ENCODE results near the gene KPNA6.

The KPNA6 gene

DNA sequence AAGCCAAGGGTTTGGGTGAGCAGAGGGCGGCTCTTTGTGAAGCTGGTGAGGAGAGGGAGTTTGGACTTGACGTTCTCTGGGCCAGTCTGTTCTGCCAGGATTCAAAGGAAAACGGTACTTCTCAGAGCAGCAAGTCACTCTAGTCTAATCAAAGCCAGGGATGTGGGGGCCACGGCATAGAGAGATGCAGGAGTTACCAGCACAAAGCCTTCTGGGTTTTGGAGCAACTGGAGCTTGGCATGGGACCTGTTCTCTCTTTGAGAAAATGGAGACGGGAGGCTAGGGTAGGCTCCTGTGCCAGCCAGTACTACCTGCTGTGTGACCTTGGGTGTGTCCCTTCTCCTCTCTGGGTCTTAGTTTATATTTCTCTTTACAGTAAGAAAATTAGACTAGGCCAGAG is 73.7 kb downstream of the KPNA6 start:
- DNase-seq (ENCODE audit: low read depth, low spot score) = no peak
- Histone ChIP-seq H3K36me3 (ENCODE audit: insufficient read depth, low read length) (peaks cover 8% of the 10 kb centered on the region), H3K9me3 (ENCODE audit: low read depth, low read length) (no peaks in the 10 kb centered on the region), H3K9ac (ENCODE audit: insufficient read length) (no peak overlapping the region), H3K4me3 (no peak overlapping the region), H3K27ac (no peak overlapping the region; the same call in 1 of the 2 replicates)
- TF ChIP-seq EZH2 (IDR thresholded peaks at IDR 0.05) (no peak), FOXP2 (optimal IDR thresholded peaks at IDR 0.05; ENCODE audit: control extremely low read depth, extremely low read length, insufficient read depth) (no peak), POLR2AphosphoS5 (IDR thresholded peaks at IDR 0.05; ENCODE audit: borderline replicate concordance, low read depth, low read length) (no peak)

DNA sequence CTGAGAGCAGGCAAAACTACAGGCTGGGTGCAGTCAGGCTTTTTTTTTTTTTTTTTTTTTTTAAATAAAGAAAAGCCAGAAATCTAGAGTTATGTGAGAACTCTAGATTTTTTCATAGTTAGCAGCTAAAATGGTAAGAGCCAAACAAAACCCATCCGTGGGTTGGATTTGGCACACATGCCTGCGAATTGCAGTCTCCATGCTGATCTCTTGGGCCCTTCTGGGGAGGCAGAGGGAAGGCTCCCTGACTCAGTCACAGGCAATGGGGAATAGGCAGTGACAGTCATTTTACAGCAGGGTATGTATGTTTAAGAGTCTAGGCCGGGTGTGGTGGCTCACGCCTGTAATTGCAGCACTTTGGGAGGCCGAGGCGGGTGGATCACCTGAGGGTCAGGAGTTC is 74.2 kb downstream of the KPNA6 start:
- TF ChIP-seq FOXP2 (optimal IDR thresholded peaks at IDR 0.05; ENCODE audit: control extremely low read depth, extremely low read length, insufficient read depth) (no peak), POLR2AphosphoS5 (IDR thresholded peaks at IDR 0.05; ENCODE audit: borderline replicate concordance, low read depth, low read length) (no peak), EZH2 (IDR thresholded peaks at IDR 0.05) (no peak)
- H3K27ac ChIP-seq = no peak overlapping the region
- no peaks in the 10 kb centered on the region for H3K9me3 ChIP-seq (ENCODE audit: low read depth, low read length)
- DNase-seq (ENCODE audit: low read depth, low spot score) = no peak
- H3K9ac ChIP-seq (ENCODE audit: insufficient read length) = no peak overlapping the region
- peaks cover 9% of the 10 kb centered on the region for H3K36me3 ChIP-seq (ENCODE audit: insufficient read depth, low read length)
- H3K4me3 ChIP-seq = no peak overlapping the region

DNA sequence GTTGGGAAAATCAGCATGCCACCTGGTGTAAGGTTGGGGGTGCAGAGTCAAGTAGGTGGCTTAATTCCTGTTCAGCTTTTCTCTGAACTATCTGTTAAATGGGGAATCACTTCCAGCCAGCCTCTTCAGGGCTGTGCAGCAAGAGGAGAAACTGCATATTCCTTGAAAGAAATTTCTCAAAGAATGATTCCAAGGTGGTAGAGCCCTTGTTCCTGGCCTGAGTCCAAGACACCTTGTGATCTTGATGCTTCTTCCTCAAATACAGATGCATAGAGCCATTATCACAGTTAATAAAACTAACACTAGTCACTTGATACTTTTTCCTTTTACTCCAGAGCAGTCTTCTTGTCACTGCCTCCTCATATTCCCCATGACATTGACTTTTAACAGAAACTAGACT is 76.8 kb downstream of the KPNA6 start:
- H3K36me3 ChIP-seq (ENCODE audit: insufficient read depth, low read length) = peaks cover 17% of the 10 kb centered on the region
- TF ChIP-seq EZH2 (IDR thresholded peaks at IDR 0.05) = no peak
- TF ChIP-seq POLR2AphosphoS5 (IDR thresholded peaks at IDR 0.05; ENCODE audit: borderline replicate concordance, low read depth, low read length) = no peak
- no peak for TF ChIP-seq FOXP2 (optimal IDR thresholded peaks at IDR 0.05; ENCODE audit: control extremely low read depth, extremely low read length, insufficient read depth)

DNA sequence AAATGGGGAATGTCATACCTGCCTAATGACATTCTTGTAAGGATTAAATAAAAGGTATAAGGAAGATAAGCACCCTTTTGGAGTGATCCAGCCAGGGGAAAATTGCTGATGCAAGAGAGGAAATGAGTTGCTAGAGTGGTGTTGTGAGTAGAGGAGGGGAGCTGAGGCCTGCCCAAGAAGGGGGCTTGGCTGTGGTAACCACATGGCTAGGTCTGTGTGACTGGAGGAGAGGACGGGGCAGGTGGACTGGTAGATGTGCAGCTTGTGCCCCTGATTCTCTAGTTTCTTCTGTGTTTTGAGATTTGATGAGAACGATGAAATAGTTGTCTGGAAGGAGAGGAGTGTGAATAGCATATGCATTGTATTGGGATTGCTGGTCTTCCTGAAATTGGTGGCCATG is 78.2 kb downstream of the KPNA6 start:
- H3K27ac ChIP-seq = peak overlapping the region; percentile 4
- no peak for DNase-seq (ENCODE audit: low read depth, low spot score)
- TF ChIP-seq POLR2AphosphoS5 (IDR thresholded peaks at IDR 0.05; ENCODE audit: borderline replicate concordance, low read depth, low read length) (no peak), EZH2 (IDR thresholded peaks at IDR 0.05) (no peak), FOXP2 (optimal IDR thresholded peaks at IDR 0.05; ENCODE audit: control extremely low read depth, extremely low read length, insufficient read depth) (no peak)
- H3K9me3 ChIP-seq (ENCODE audit: low read depth, low read length) = no peaks in the 10 kb centered on the region
- no peak overlapping the region for H3K4me3 ChIP-seq
- peaks cover 29% of the 10 kb centered on the region for H3K36me3 ChIP-seq (ENCODE audit: insufficient read depth, low read length)
- peak overlapping the region; percentile 45 for H3K9ac ChIP-seq (ENCODE audit: insufficient read length)

More for the DNA sequence above, 76.8 kb downstream of the KPNA6 start:
- no peak overlapping the region for H3K4me3 ChIP-seq
- H3K9me3 ChIP-seq (ENCODE audit: low read depth, low read length) = no peaks in the 10 kb centered on the region
- no peak for DNase-seq (ENCODE audit: low read depth, low spot score)
- H3K27ac ChIP-seq = no peak overlapping the region
- H3K9ac ChIP-seq (ENCODE audit: insufficient read length) = no peak overlapping the region

DNA sequence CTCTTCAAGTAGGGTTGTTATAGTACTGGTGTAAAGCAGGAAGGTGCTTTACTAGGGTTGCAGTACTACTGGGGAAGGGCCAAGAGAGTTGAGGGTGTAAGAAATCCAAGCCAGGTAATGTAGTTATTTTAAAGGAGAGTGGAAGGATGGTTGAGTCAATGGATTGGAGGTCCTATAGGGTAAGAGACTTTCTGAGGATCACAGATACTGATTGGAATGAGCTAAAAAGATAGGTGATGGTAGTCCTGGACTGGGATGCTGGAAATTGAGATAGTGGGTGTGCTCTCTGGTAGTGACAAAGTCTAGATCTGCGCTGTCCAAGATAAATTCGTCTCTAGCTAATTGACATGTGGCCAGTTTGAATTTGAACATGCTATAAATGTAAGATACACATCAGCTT is 78.6 kb downstream of the KPNA6 start:
- no peak overlapping the region for H3K9ac ChIP-seq (ENCODE audit: insufficient read length)
- H3K36me3 ChIP-seq (ENCODE audit: insufficient read depth, low read length) = peaks cover 32% of the 10 kb centered on the region
- no peak for DNase-seq (ENCODE audit: low read depth, low spot score)
- H3K4me3 ChIP-seq = no peak overlapping the region
- H3K9me3 ChIP-seq (ENCODE audit: low read depth, low read length) = no peaks in the 10 kb centered on the region
- TF ChIP-seq POLR2AphosphoS5 (IDR thresholded peaks at IDR 0.05; ENCODE audit: borderline replicate concordance, low read depth, low read length) (no peak), EZH2 (IDR thresholded peaks at IDR 0.05) (no peak), FOXP2 (optimal IDR thresholded peaks at IDR 0.05; ENCODE audit: control extremely low read depth, extremely low read length, insufficient read depth) (no peak)
- H3K27ac ChIP-seq = peak overlapping the region; percentile 4; the same call in 1 of the 2 replicates

DNA sequence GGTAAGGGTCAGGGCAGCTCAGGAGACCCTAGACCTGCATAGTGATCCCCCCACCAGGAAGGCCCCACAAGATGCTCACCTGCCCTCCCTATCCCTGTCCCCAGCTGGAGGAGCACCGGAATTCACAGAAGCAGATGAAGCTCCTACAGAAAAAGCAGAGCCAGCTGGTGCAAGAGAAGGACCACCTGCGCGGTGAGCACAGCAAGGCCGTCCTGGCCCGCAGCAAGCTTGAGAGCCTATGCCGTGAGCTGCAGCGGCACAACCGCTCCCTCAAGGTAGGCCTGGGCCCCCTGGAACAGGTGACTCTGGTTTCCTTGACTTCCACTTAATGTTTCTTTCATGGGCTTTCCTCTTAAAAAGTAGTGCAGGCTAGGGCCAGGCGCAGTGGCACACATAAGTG is 80.0 kb downstream of the KPNA6 start:
- H3K4me3 ChIP-seq = no peak overlapping the region
- H3K9ac ChIP-seq (ENCODE audit: insufficient read length) = no peak overlapping the region
- H3K9me3 ChIP-seq (ENCODE audit: low read depth, low read length) = no peaks in the 10 kb centered on the region
- TF ChIP-seq POLR2AphosphoS5 (IDR thresholded peaks at IDR 0.05; ENCODE audit: borderline replicate concordance, low read depth, low read length) (no peak), FOXP2 (optimal IDR thresholded peaks at IDR 0.05; ENCODE audit: control extremely low read depth, extremely low read length, insufficient read depth) (no peak), EZH2 (IDR thresholded peaks at IDR 0.05) (no peak)
- DNase-seq (ENCODE audit: low read depth, low spot score) = no peak
- H3K27ac ChIP-seq = no peak overlapping the region
- peaks cover 36% of the 10 kb centered on the region for H3K36me3 ChIP-seq (ENCODE audit: insufficient read depth, low read length)

DNA sequence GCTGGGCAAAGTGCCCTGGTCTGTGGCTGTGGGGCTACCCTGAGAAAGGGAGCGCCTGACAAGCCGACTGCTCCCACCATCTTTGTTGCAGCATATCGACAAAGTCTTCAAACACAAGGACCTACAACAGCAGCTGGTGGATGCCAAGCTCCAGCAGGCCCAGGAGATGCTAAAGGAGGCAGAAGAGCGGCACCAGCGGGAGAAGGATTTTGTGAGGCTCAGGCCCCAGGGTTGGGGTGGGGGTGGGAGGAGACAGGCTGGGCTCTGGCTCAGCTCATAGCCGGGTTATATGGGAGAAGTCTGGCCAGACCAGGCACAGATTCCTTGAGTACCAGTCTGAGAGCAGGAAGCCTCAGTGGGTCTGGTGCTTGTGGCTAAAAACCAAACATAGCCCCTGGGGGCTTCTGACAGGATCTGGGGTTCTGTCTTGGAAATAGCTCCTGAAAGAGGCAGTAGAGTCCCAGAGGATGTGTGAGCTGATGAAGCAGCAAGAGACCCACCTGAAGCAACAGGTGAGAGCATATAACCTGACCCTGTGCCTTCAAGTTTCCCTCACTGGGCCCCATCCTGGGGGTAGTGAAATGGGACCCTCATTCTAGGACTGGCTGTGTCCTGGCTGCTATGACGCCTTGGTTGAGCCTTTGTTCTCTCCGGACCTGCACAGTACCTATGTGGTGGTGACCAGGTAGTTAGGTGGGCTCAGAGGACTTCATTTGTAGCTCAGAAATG is 84.5 kb downstream of the KPNA6 start:
- Histone ChIP-seq H3K36me3 (ENCODE audit: insufficient read depth, low read length) (peaks cover 47% of the 10 kb centered on the region; the same call in 1 of the 2 replicates), H3K27ac (no peak overlapping the region), H3K9me3 (ENCODE audit: low read depth, low read length) (no peaks in the 10 kb centered on the region), H3K9ac (ENCODE audit: insufficient read length) (no peak overlapping the region), H3K4me3 (no peak overlapping the region)
- DNase-seq (ENCODE audit: low read depth, low spot score) = no peak
- no peak for TF ChIP-seq FOXP2 (optimal IDR thresholded peaks at IDR 0.05; ENCODE audit: control extremely low read depth, extremely low read length, insufficient read depth)
- TF ChIP-seq POLR2AphosphoS5 (IDR thresholded peaks at IDR 0.05; ENCODE audit: borderline replicate concordance, low read depth, low read length) = no peak
- TF ChIP-seq EZH2 (IDR thresholded peaks at IDR 0.05) = no peak

DNA sequence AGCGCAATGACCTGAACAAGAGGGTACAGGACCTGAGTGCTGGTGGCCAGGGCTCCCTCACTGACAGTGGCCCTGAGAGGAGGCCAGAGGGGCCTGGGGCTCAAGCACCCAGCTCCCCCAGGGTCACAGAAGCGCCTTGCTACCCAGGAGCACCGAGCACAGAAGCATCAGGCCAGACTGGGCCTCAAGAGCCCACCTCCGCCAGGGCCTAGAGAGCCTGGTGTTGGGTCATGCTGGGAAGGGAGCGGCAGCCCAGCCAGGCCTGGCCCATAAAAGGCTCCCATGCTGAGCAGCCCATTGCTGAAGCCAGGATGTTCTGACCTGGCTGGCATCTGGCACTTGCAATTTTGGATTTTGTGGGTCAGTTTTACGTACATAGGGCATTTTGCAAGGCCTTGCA is 87.1 kb downstream of the KPNA6 start:
- Histone ChIP-seq H3K9ac (ENCODE audit: insufficient read length) (no peak overlapping the region), H3K36me3 (ENCODE audit: insufficient read depth, low read length) (peaks cover 36% of the 10 kb centered on the region; the same call in 1 of the 2 replicates), H3K27ac (no peak overlapping the region), H3K9me3 (ENCODE audit: low read depth, low read length) (no peaks in the 10 kb centered on the region), H3K4me3 (no peak overlapping the region)
- no peak for TF ChIP-seq FOXP2 (optimal IDR thresholded peaks at IDR 0.05; ENCODE audit: control extremely low read depth, extremely low read length, insufficient read depth)
- no peak for TF ChIP-seq POLR2AphosphoS5 (IDR thresholded peaks at IDR 0.05; ENCODE audit: borderline replicate concordance, low read depth, low read length)
- no peak for TF ChIP-seq EZH2 (IDR thresholded peaks at IDR 0.05)
- DNase-seq (ENCODE audit: low read depth, low spot score) = no peak

Data from SK-N-MC (cell line).